BJ (cell line): Measurements from ENCODE around the gene PCSK1. TPM values are rescaled to one million over a fixed set of nuclear protein-coding genes. Genes with fewer than 3 reads are reported as not detected.
A peak's percentile ranks its signal among the peaks of the same experiment; 100 is the strongest.

ENCODE experiments used
- CTCF ChIA-PET: fragments of 350-600 bp; formaldehyde crosslinking; extraction: SDS; loops from one replicate; lab custom pipeline; 2021; ENCODE audit warnings: antibody characterized with exemption, inconsistent platforms; lab: Yijun Ruan, JAX
- POLR2A ChIA-PET: fragments of 300-600 bp; sonication (Branson Sonifier 250); formaldehyde crosslinking; extraction: SDS; loops from one replicate; lab custom pipeline; 2021; ENCODE audit warnings: antibody characterized with exemption; lab: Charles Lee
- DNase-seq: peaks from one replicate; pipeline ENCODE4 v3.0.0-alpha.2; 2011; ENCODE audit warnings: low read depth
- H3K27me3 ChIP-seq: 2 replicates; pipeline ENCODE4 v1.6.0; 2011; ENCODE audit warnings: low read length; ENCODE audit not compliant: control insufficient read depth, insufficient read depth
- H3K36me3 ChIP-seq: 2 replicates; pipeline ENCODE4 v1.5.1; 2011; ENCODE audit warnings: low read length; ENCODE audit not compliant: control insufficient read depth, insufficient read depth
- H3K4me3 ChIP-seq: 2 replicates; pipeline ENCODE4 v1.5.1; 2011; ENCODE audit warnings: low read depth, mild to moderate bottlenecking, control low read depth, low read length
- polyA plus RNA-seq: library from polyadenylated mRNA; depleted of rRNA; stranded (reverse); fragments of >200 nt; gene quantifications from 2 replicates; pipeline ENCODE4 v1.2.3, GENCODE V29; 2011
- TF ChIP-seq, protein P1 (sequence below): IDR thresholded peaks from 2 replicates; pipeline ENCODE4 v1.5.1; 2011; ENCODE audit warnings: low read depth, mild to moderate bottlenecking, control low read depth, inconsistent platforms, low read length, moderate library complexity; ENCODE audit not compliant: insufficient read depth

The PCSK1 gene
- polyA plus RNA-seq, 1 experiment = 0.11 TPM

- TF ChIP-seq, protein P1, sequence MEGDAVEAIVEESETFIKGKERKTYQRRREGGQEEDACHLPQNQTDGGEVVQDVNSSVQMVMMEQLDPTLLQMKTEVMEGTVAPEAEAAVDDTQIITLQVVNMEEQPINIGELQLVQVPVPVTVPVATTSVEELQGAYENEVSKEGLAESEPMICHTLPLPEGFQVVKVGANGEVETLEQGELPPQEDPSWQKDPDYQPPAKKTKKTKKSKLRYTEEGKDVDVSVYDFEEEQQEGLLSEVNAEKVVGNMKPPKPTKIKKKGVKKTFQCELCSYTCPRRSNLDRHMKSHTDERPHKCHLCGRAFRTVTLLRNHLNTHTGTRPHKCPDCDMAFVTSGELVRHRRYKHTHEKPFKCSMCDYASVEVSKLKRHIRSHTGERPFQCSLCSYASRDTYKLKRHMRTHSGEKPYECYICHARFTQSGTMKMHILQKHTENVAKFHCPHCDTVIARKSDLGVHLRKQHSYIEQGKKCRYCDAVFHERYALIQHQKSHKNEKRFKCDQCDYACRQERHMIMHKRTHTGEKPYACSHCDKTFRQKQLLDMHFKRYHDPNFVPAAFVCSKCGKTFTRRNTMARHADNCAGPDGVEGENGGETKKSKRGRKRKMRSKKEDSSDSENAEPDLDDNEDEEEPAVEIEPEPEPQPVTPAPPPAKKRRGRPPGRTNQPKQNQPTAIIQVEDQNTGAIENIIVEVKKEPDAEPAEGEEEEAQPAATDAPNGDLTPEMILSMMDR = no peak
- CTCF ChIA-PET = no interaction called here
Observed at GRCh38 chr5:96388176-96388575, 44.9 kb downstream of the PCSK1 start.

DNA sequence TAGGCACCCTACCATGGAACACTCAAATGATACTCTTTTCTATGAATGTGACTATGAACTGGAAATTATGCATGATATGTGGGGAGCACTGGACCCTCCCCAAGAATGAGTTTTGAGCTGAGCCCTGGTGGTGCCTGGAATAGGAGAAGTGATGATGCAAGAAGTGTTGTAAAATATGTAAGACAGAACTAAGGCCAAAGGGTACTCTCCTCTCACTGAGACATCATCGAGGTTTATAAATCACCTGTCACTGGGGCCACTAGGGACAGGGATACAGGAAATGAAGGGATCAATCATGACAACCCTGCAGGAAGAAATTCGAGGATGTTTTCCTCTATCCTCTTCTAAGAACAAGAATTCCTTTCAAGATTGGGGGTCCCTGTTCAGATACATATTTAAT lies 45.4 kb downstream of the PCSK1 start:
- no peaks in the 10 kb centered on the region for H3K27me3 ChIP-seq
- no peak overlapping the region for H3K4me3 ChIP-seq
- POLR2A ChIA-PET = no interaction called here
- no peak for DNase-seq
- CTCF ChIA-PET = no interaction called here
- no peaks in the 10 kb centered on the region for H3K36me3 ChIP-seq
- TF ChIP-seq, protein P1 = no peak

More at GRCh38 chr5:96388176-96388575, 44.9 kb downstream of the PCSK1 start:
- H3K36me3 ChIP-seq = no peaks in the 10 kb centered on the region
- H3K4me3 ChIP-seq = no peak overlapping the region
- no peaks in the 10 kb centered on the region for H3K27me3 ChIP-seq
- POLR2A ChIA-PET = no interaction called here
- DNase-seq = no peak

DNA sequence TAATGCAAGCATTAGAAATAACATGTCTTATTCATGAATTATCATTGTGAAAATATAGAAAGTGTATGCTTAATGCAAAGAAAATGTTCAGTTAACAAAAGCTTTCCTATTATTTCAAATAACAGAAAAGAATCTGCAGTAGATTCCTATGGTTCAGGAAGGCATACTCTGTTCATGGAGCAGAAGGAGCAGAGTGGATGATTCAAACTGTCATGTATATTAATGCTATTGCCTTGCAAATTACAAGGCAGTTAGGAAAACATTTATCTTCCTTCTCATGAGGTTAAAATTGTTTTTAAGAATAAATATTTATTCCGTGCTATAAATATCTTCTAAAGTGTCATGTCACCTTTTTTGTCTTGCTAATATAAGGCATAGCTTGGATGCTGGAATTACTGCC lies 47.5 kb downstream of the PCSK1 start:
- CTCF ChIA-PET = no interaction called here
- DNase-seq = no peak
- TF ChIP-seq, protein P1 = no peak
- no peaks in the 10 kb centered on the region for H3K27me3 ChIP-seq
- POLR2A ChIA-PET = no interaction called here
- H3K36me3 ChIP-seq = no peaks in the 10 kb centered on the region
- no peak overlapping the region for H3K4me3 ChIP-seq

DNA sequence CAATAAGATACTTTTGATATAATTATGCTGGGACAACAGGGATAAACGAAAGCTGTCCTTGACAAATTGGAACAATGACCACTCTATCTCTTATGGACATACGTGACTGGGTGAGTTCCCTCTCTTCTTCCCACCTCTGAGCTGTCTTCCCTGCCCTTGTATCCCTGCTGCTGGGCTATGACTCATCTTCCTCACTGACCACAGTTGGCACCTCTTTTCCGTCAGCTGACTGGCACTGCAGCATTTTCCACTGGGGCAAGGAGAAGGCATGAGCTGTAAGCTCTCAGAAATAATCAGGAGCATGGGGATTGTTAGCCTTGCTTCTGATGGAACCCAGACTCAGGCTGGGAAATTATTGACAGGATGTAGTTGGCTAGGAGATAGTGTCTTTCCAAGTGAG lies 48.7 kb downstream of the PCSK1 start:
- CTCF ChIA-PET = interaction anchor here (1.0 to 2.3 kb wide), 2 partner anchors 8 to 25 kb away, joined by 3 to 6 read pairs; no protein-coding TSS in a partner anchor
- H3K27me3 ChIP-seq = no peaks in the 10 kb centered on the region

DNA sequence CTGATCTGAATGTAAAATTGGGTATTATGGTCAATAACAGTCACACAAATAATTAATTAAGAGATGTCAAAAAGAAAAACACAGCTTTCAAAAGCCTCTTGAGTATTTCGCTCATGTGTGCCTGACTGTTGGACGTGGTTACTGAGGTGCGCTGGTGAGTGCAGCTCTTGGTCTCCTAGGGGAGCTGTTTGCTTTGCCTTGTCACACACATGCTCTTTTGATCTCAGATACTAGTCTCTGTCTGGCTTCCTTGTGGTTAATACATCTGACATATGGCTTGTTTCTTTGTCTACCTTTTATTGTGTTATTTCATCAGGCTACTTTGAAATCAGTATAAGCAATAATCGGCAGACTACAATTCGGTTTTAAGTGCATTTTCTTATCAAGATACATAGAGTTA lies 51.5 kb downstream of the PCSK1 start:
- POLR2A ChIA-PET = no interaction called here
- H3K27me3 ChIP-seq = no peaks in the 10 kb centered on the region
- TF ChIP-seq, protein P1 = no peak
- no peaks in the 10 kb centered on the region for H3K36me3 ChIP-seq
- DNase-seq = no peak
- H3K4me3 ChIP-seq = no peak overlapping the region
- CTCF ChIA-PET = no interaction called here

More for the DNA sequence above, 48.7 kb downstream of the PCSK1 start:
- no peaks in the 10 kb centered on the region for H3K36me3 ChIP-seq
- DNase-seq = peak; percentile 28
- POLR2A ChIA-PET = no interaction called here
- TF ChIP-seq, protein P1 = no peak
- H3K4me3 ChIP-seq = no peak overlapping the region
